Body of pancreas (tissue), 4 donors: ENCODE measurements around the gene KCND2.

Experiments
- POLR2A ChIP-seq, 3 donors: fragments of 450-650 bp; IDR thresholded peaks; one replicate each; pipeline ENCODE4 v1.6.1; 2016; ENCODE audit warnings: antibody characterized with exemption in 3 of 3, mild to moderate bottlenecking in 2 of 3
- TF ChIP-seq, protein P1 (sequence below), 7 experiments: fragments of 450-650 bp in 4 of 7; fragments of 200-600 bp in 3 of 7; sonication (generic) in 3 of 7; IDR thresholded peaks; one replicate each; pipeline ENCODE4 v1.5.1; 2016 to 2019; ENCODE audit warnings: antibody characterized with exemption in 7 of 7

DNA sequence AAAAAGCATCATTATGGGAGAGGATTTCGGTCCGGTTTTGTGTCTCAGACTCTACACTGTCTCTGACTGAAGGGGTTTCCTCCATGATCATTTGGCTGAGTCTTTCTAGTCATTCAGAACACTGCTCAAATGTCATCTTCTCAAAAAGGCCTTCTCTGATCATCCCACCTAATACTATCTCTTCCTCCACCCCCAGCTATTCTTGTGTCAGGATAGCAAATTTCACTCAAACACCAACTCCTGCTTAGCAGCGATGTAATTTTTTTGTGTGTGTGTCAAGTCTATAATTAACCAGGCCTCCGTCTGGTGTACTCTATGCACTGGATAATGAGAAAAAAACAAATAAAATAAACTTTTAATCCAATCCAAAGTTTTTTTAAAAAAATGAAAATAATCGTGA is 200.4 kb downstream of the KCND2 start:
- TF ChIP-seq POLR2A (IDR thresholded peaks at IDR 0.05), result no peak
- TF ChIP-seq, protein P1, sequence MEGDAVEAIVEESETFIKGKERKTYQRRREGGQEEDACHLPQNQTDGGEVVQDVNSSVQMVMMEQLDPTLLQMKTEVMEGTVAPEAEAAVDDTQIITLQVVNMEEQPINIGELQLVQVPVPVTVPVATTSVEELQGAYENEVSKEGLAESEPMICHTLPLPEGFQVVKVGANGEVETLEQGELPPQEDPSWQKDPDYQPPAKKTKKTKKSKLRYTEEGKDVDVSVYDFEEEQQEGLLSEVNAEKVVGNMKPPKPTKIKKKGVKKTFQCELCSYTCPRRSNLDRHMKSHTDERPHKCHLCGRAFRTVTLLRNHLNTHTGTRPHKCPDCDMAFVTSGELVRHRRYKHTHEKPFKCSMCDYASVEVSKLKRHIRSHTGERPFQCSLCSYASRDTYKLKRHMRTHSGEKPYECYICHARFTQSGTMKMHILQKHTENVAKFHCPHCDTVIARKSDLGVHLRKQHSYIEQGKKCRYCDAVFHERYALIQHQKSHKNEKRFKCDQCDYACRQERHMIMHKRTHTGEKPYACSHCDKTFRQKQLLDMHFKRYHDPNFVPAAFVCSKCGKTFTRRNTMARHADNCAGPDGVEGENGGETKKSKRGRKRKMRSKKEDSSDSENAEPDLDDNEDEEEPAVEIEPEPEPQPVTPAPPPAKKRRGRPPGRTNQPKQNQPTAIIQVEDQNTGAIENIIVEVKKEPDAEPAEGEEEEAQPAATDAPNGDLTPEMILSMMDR (IDR thresholded peaks at IDR 0.05), result no peak
